GM23338 (cell line): ENCODE measurements around the gene ARID1B. TPM values are rescaled to one million over a fixed set of nuclear protein-coding genes. Genes with fewer than 3 reads are reported as not detected.

Source experiments
- ATAC-seq: fragments of 200-7000 bp; cut with Tn5 transposase; 3 replicates; pipeline ENCODE4 v1.9.1; 2020
- DNase-seq: peaks from one replicate; pipeline ENCODE4 v3.0.0-alpha.2; 2015; ENCODE audit warnings: low spot score
- H2AFZ ChIP-seq: fragments of 200-600 bp; sonication (generic); 2 replicates; pipeline ENCODE4 v1.8.0; 2016; ENCODE audit warnings: antibody characterized with exemption, mild to moderate bottlenecking, moderate library complexity
- H3F3A ChIP-seq: fragments of 200-600 bp; sonication (generic); replicated peaks from 2 replicates; pipeline ENCODE4 v1.8.0; 2017; ENCODE audit warnings: antibody characterized with exemption, mixed run types, low read depth
- H3K27ac ChIP-seq: fragments of 200-600 bp; sonication (generic); 2 replicates; pipeline ENCODE4 v1.6.1; 2016; ENCODE audit warnings: low read depth
- H3K27me3 ChIP-seq: fragments of 200-600 bp; sonication (generic); 2 replicates; pipeline ENCODE4 v1.8.0; 2016; ENCODE audit warnings: mild to moderate bottlenecking, mixed run types, moderate library complexity; ENCODE audit not compliant: insufficient read depth
- H3K36me3 ChIP-seq: fragments of 200-600 bp; sonication (generic); 2 replicates; pipeline ENCODE4 v1.8.0; 2016; ENCODE audit warnings: mild to moderate bottlenecking; ENCODE audit not compliant: insufficient read depth
- H3K4me1 ChIP-seq: fragments of 200-600 bp; sonication (generic); 2 replicates; pipeline ENCODE4 v1.8.0; 2016; ENCODE audit warnings: mild to moderate bottlenecking, moderate library complexity; ENCODE audit not compliant: insufficient read depth
- H3K4me2 ChIP-seq: fragments of 200-600 bp; sonication (generic); 2 replicates; pipeline ENCODE4 v1.7.1; 2017; ENCODE audit warnings: mixed run types
- H3K4me3 ChIP-seq: fragments of 200-600 bp; sonication (generic); 2 replicates; pipeline ENCODE4 v1.6.1; 2016; ENCODE audit warnings: mixed run types
- H3K79me2 ChIP-seq: fragments of 200-600 bp; sonication (generic); replicated peaks from 2 replicates; pipeline ENCODE4 v1.8.0; 2017; ENCODE audit warnings: mild to moderate bottlenecking; ENCODE audit not compliant: insufficient read depth
- H3K9me2 ChIP-seq: fragments of 200-600 bp; sonication (generic); 2 replicates; pipeline ENCODE4 v1.8.0; 2017; ENCODE audit not compliant: insufficient read depth
- H4K20me1 ChIP-seq: fragments of 200-600 bp; sonication (generic); replicated peaks from 2 replicates; pipeline ENCODE4 v1.8.0; 2017; ENCODE audit warnings: mild to moderate bottlenecking; ENCODE audit not compliant: insufficient read depth
- H3K27ac Mint-ChIP-seq: 2 replicates; pipeline ENCODE4 v1.8.0; 2020; ENCODE audit warnings: inconsistent platforms, mild to moderate bottlenecking, moderate library complexity, mixed read lengths
- H3K27me3 Mint-ChIP-seq: 3 replicates; pipeline ENCODE4 v1.8.0; 2022; ENCODE audit warnings: low read depth, mild to moderate bottlenecking, moderate library complexity, mixed read lengths, inconsistent platforms; ENCODE audit not compliant: insufficient read depth, poor library complexity
- H3K36me3 Mint-ChIP-seq: 3 replicates; pipeline ENCODE4 v1.8.0; 2021; ENCODE audit warnings: low read depth, mild to moderate bottlenecking, inconsistent platforms, moderate library complexity, mixed read lengths
- H3K4me1 Mint-ChIP-seq: 3 replicates; pipeline ENCODE4 v1.8.0; 2020; ENCODE audit warnings: mild to moderate bottlenecking, inconsistent platforms, mixed read lengths
- H3K4me3 Mint-ChIP-seq: 3 replicates; pipeline ENCODE4 v1.8.0; 2021; ENCODE audit warnings: moderate library complexity, mild to moderate bottlenecking, inconsistent platforms, mixed read lengths
- H3K9me3 Mint-ChIP-seq: 3 replicates; pipeline ENCODE4 v1.8.0; 2020; ENCODE audit warnings: moderate library complexity, mild to moderate bottlenecking, inconsistent platforms, mixed read lengths
- CREB1 ChIP-seq: fragments of 250-450 bp; sonication (Bioruptor Pico); IDR thresholded peaks from 2 replicates; pipeline ENCODE4 v1.5.0; 2020; ENCODE audit warnings: low read depth, mild to moderate bottlenecking, moderate library complexity
- EZH2 ChIP-seq: fragments of 200-600 bp; sonication (generic); IDR thresholded peaks from one replicate; pipeline ENCODE4 v1.8.0; 2017; ENCODE audit warnings: antibody characterized with exemption, mild to moderate bottlenecking, low read depth; ENCODE audit not compliant: unreplicated experiment
- EZH2phosphoT487 ChIP-seq: fragments of 200-600 bp; sonication (generic); IDR thresholded peaks from one replicate; pipeline ENCODE4 v1.8.1; 2018; ENCODE audit warnings: antibody characterized with exemption; ENCODE audit not compliant: unreplicated experiment
- JUNB ChIP-seq: IDR thresholded peaks from one replicate; pipeline ENCODE4 v1.6.1; 2016; ENCODE audit warnings: antibody characterized with exemption; ENCODE audit not compliant: unreplicated experiment
- NANOG ChIP-seq: IDR thresholded peaks from 2 replicates; pipeline ENCODE4 v1.6.1; 2016; ENCODE audit warnings: antibody characterized with exemption, borderline replicate concordance
- POLR2AphosphoS5 ChIP-seq: IDR thresholded peaks from 2 replicates; pipeline ENCODE4 v1.6.1; 2016; ENCODE audit warnings: antibody characterized with exemption, low read depth
- STAT1 ChIP-seq: IDR thresholded peaks from one replicate; pipeline ENCODE4 v1.6.1; 2016; ENCODE audit warnings: antibody characterized with exemption; ENCODE audit not compliant: unreplicated experiment
- ZNF114 ChIP-seq: fragments of 250-450 bp; sonication (Bioruptor Pico); IDR thresholded peaks from 2 replicates; pipeline ENCODE4 v1.5.0; 2020; ENCODE audit warnings: mild to moderate bottlenecking, moderate library complexity
- ZNF331 ChIP-seq: fragments of 250-450 bp; sonication (Bioruptor Pico); IDR thresholded peaks from 2 replicates; pipeline ENCODE4 v1.5.0; 2020; ENCODE audit warnings: low read depth, mild to moderate bottlenecking, moderate library complexity
- polyA plus RNA-seq: library from polyadenylated mRNA; unstranded; fragments of >200 nt; fragmentation: Nextera tagmentation; extraction: Ambion mirVana; gene quantifications from 2 replicates; pipeline ENCODE4 v1.2.1, GENCODE V29; 2016
- total RNA-seq: library from RNA; depleted of rRNA; stranded (reverse); fragments of >200 nt; shearing (Covaris generic); gene quantifications from 2 replicates; pipeline ENCODE4 v1.2.3, GENCODE V29; 2014
- TF ChIP-seq, protein P1 (sequence below): IDR thresholded peaks from one replicate; pipeline ENCODE4 v1.6.1; 2018; ENCODE audit warnings: antibody characterized with exemption; ENCODE audit not compliant: unreplicated experiment
- TF ChIP-seq, protein P2 (sequence below), 2 experiments: fragments of 200-600 bp in 1 of 2; sonication (generic) in 1 of 2; conservative IDR thresholded peaks; 2 replicates each; pipeline versions ENCODE4 v1.5.1 to v1.6.1; 2016 to 2017; ENCODE audit warnings: antibody characterized with exemption in 2 of 2, low read depth in 2 of 2, mild to moderate bottlenecking in 2 of 2, moderate library complexity in 1 of 2
- TF ChIP-seq, protein P3 (sequence below): IDR thresholded peaks from 2 replicates; pipeline ENCODE4 v1.6.1; 2016; ENCODE audit warnings: antibody characterized with exemption
- TF ChIP-seq, protein P4 (sequence below): fragments of 250-450 bp; sonication (Bioruptor Pico); IDR thresholded peaks from 2 replicates; pipeline ENCODE4 v1.5.0; 2020; ENCODE audit warnings: mild to moderate bottlenecking, moderate library complexity

ARID1B gene
- total and polyA plus RNA-seq, 2 experiments from 2014 or later, result 59.3 to 72.2 TPM

DNA sequence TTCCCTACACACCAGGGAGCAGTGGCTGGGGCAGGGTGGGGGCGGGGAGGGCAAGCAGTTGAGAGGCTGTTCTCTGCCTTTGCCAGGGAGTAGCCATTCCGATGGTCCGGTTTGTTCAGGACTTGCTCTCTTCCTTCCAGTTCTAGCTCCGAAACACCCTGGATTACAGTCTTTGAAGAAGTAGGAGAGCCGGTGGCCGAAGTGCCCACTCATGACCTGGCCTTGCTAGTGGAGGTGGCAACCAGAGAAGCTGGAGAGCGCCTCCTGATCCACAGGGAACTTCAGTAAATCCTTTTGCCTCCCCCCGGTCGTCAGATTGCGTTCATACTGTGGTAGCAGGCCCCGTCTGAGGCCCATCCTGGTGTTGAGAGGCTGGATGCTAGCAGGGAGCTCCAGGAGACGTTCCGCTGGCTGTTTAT lies 92.8 kb downstream of the ARID1B start:
- peaks cover 7% of the 10 kb centered on the region; the same call in 1 of the 2 replicates for H4K20me1 ChIP-seq
- DNase-seq, result peak; percentile 65
- H3F3A ChIP-seq, result no peaks in the 10 kb centered on the region
- H3K4me1 Mint-ChIP-seq, result peaks cover 86% of the 10 kb centered on the region
- H3K4me3 Mint-ChIP-seq, result peak overlapping the region; percentile 65
- peak overlapping the region; percentile 32; the same call in 1 of the 2 replicates for H3K4me3 ChIP-seq
- peak; percentile 68 for ATAC-seq
- peak overlapping the region; percentile 96 for H3K27ac Mint-ChIP-seq
- peaks cover 18% of the 10 kb centered on the region for H3K27me3 Mint-ChIP-seq
- no peaks in the 10 kb centered on the region for H3K9me3 Mint-ChIP-seq
- H2AFZ ChIP-seq, result no peak overlapping the region
- H3K27me3 ChIP-seq, result no peaks in the 10 kb centered on the region
- peak overlapping the region; percentile 91 for H3K27ac ChIP-seq
- peaks cover 4% of the 10 kb centered on the region for H3K9me2 ChIP-seq
- H3K36me3 Mint-ChIP-seq, result no peaks in the 10 kb centered on the region; the same call in 2 of the 3 replicates
- H3K36me3 ChIP-seq, result no peaks in the 10 kb centered on the region
- peaks cover 65% of the 10 kb centered on the region for H3K4me1 ChIP-seq
- H3K4me2 ChIP-seq, result peak overlapping the region; percentile 59
- TF ChIP-seq ZNF114, result no peak
- TF ChIP-seq STAT1, result no peak
- no peak for TF ChIP-seq EZH2phosphoT487
- TF ChIP-seq, protein P1, sequence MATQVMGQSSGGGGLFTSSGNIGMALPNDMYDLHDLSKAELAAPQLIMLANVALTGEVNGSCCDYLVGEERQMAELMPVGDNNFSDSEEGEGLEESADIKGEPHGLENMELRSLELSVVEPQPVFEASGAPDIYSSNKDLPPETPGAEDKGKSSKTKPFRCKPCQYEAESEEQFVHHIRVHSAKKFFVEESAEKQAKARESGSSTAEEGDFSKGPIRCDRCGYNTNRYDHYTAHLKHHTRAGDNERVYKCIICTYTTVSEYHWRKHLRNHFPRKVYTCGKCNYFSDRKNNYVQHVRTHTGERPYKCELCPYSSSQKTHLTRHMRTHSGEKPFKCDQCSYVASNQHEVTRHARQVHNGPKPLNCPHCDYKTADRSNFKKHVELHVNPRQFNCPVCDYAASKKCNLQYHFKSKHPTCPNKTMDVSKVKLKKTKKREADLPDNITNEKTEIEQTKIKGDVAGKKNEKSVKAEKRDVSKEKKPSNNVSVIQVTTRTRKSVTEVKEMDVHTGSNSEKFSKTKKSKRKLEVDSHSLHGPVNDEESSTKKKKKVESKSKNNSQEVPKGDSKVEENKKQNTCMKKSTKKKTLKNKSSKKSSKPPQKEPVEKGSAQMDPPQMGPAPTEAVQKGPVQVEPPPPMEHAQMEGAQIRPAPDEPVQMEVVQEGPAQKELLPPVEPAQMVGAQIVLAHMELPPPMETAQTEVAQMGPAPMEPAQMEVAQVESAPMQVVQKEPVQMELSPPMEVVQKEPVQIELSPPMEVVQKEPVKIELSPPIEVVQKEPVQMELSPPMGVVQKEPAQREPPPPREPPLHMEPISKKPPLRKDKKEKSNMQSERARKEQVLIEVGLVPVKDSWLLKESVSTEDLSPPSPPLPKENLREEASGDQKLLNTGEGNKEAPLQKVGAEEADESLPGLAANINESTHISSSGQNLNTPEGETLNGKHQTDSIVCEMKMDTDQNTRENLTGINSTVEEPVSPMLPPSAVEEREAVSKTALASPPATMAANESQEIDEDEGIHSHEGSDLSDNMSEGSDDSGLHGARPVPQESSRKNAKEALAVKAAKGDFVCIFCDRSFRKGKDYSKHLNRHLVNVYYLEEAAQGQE, result no peak
- no peak for TF ChIP-seq NANOG
- no peak for TF ChIP-seq JUNB
- no peak for TF ChIP-seq POLR2AphosphoS5
- TF ChIP-seq ZNF331 (CRISPR knock-in tag), result no peak
- TF ChIP-seq, protein P2, sequence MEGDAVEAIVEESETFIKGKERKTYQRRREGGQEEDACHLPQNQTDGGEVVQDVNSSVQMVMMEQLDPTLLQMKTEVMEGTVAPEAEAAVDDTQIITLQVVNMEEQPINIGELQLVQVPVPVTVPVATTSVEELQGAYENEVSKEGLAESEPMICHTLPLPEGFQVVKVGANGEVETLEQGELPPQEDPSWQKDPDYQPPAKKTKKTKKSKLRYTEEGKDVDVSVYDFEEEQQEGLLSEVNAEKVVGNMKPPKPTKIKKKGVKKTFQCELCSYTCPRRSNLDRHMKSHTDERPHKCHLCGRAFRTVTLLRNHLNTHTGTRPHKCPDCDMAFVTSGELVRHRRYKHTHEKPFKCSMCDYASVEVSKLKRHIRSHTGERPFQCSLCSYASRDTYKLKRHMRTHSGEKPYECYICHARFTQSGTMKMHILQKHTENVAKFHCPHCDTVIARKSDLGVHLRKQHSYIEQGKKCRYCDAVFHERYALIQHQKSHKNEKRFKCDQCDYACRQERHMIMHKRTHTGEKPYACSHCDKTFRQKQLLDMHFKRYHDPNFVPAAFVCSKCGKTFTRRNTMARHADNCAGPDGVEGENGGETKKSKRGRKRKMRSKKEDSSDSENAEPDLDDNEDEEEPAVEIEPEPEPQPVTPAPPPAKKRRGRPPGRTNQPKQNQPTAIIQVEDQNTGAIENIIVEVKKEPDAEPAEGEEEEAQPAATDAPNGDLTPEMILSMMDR (conservative IDR thresholded peaks at IDR 0.05; ENCODE audit: low read depth in 2 of 2), result no peak
- TF ChIP-seq EZH2, result no peak
- TF ChIP-seq, protein P3, sequence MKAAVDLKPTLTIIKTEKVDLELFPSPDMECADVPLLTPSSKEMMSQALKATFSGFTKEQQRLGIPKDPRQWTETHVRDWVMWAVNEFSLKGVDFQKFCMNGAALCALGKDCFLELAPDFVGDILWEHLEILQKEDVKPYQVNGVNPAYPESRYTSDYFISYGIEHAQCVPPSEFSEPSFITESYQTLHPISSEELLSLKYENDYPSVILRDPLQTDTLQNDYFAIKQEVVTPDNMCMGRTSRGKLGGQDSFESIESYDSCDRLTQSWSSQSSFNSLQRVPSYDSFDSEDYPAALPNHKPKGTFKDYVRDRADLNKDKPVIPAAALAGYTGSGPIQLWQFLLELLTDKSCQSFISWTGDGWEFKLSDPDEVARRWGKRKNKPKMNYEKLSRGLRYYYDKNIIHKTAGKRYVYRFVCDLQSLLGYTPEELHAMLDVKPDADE, result no peak
- TF ChIP-seq CREB1 (CRISPR knock-in tag), result no peak
- TF ChIP-seq, protein P4, sequence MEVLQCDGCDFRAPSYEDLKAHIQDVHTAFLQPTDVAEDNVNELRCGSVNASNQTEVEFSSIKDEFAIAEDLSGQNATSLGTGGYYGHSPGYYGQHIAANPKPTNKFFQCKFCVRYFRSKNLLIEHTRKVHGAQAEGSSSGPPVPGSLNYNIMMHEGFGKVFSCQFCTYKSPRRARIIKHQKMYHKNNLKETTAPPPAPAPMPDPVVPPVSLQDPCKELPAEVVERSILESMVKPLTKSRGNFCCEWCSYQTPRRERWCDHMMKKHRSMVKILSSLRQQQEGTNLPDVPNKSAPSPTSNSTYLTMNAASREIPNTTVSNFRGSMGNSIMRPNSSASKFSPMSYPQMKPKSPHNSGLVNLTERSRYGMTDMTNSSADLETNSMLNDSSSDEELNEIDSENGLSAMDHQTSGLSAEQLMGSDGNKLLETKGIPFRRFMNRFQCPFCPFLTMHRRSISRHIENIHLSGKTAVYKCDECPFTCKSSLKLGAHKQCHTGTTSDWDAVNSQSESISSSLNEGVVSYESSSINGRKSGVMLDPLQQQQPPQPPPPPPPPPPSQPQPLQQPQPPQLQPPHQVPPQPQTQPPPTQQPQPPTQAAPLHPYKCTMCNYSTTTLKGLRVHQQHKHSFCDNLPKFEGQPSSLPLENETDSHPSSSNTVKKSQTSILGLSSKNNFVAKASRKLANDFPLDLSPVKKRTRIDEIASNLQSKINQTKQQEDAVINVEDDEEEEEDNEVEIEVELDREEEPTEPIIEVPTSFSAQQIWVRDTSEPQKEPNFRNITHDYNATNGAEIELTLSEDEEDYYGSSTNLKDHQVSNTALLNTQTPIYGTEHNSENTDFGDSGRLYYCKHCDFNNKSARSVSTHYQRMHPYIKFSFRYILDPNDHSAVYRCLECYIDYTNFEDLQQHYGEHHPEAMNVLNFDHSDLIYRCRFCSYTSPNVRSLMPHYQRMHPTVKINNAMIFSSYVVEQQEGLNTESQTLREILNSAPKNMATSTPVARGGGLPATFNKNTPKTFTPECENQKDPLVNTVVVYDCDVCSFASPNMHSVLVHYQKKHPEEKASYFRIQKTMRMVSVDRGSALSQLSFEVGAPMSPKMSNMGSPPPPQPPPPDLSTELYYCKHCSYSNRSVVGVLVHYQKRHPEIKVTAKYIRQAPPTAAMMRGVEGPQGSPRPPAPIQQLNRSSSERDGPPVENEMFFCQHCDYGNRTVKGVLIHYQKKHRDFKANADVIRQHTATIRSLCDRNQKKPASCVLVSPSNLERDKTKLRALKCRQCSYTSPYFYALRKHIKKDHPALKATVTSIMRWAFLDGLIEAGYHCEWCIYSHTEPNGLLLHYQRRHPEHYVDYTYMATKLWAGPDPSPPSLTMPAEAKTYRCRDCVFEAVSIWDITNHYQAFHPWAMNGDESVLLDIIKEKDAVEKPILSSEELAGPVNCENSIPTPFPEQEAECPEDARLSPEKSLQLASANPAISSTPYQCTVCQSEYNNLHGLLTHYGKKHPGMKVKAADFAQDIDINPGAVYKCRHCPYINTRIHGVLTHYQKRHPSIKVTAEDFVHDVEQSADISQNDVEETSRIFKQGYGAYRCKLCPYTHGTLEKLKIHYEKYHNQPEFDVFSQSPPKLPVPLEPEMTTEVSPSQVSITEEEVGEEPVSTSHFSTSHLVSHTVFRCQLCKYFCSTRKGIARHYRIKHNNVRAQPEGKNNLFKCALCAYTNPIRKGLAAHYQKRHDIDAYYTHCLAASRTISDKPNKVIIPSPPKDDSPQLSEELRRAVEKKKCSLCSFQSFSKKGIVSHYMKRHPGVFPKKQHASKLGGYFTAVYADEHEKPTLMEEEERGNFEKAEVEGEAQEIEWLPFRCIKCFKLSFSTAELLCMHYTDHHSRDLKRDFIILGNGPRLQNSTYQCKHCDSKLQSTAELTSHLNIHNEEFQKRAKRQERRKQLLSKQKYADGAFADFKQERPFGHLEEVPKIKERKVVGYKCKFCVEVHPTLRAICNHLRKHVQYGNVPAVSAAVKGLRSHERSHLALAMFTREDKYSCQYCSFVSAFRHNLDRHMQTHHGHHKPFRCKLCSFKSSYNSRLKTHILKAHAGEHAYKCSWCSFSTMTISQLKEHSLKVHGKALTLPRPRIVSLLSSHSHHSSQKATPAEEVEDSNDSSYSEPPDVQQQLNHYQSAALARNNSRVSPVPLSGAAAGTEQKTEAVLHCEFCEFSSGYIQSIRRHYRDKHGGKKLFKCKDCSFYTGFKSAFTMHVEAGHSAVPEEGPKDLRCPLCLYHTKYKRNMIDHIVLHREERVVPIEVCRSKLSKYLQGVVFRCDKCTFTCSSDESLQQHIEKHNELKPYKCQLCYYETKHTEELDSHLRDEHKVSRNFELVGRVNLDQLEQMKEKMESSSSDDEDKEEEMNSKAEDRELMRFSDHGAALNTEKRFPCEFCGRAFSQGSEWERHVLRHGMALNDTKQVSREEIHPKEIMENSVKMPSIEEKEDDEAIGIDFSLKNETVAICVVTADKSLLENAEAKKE, result no peak
- peaks cover 100% of the 10 kb centered on the region for H3K79me2 ChIP-seq
